ENCODE results near the gene KRT6A. TPM values are rescaled to one million over a fixed set of nuclear protein-coding genes. Genes with fewer than 3 reads are reported as not detected.

KRT6A gene
- polyA plus RNA-seq, 3 donors = not detected

DNA sequence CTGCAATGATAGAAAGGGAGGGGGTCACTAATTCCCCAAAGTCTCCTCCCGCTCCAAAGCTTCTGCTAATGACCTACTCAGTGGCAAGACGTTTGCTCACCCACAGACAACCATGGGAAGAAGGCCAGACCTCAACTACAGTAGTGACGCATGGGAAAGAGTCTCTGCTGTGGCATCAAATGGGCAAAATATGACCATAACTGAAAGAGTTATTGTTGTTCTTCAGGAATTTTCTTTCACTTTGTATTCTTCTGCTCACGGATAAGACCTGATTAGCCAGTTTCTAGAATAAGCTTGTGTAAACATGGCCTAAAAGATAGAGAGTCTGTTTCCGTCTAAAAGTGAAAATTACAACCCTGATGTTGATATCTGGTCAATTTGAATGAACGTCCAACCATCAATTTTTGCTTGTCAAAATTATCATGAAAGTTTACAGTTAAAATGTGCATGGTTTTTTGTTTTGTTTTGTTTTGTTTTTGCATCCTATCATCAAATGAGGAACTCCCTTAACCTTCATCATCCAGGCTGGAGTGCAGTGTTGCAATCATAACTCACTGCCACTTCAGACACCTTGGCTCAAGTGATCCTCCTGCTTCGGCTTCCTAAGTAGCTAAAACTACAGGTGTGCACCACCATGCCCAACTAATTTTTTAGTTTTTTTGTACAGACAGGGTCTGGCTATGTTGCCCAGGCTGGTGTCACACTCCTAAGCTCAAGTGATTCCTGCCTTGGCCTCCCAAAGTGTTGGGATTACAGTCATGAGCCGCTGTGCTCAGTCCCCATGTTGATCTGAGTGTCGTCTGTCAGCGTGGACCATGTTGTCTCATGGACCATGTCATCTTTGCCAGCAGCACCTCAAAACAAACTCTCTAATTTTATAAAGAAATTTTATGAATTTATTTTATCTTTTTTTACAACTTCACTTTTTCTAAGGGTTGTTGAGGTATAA lies 48.1 kb downstream of the KRT6A start:
- peaks cover 0 to 7% (median 0%) of the 10 kb centered on the region in 7 donors for H3K9me3 Mint-ChIP-seq
- H3K27ac Mint-ChIP-seq = no peak overlapping the region
- Histone ChIP-seq H3K27me3 (ENCODE audit: control insufficient read depth in 2 of 2, insufficient read depth in 2 of 2, low read length in 2 of 2) (no peaks in the 10 kb centered on the region), H3K4me2 (replicated peaks; ENCODE audit: extremely low read depth, low read length, poor library complexity, severe bottlenecking) (no peak overlapping the region), H3K36me3 (replicated peaks in 1 of 2; ENCODE audit: control insufficient read depth in 1 of 2, insufficient read depth in 2 of 2, low read length in 2 of 2) (no peaks in the 10 kb centered on the region), H4K20me1 (ENCODE audit: insufficient read depth, low read length) (no peaks in the 10 kb centered on the region), H3K9me3 (replicated peaks in 1 of 2; ENCODE audit: control insufficient read depth in 1 of 2, insufficient read depth in 1 of 2, low read length in 2 of 2) (no peaks in the 10 kb centered on the region), H3K4me3 (replicated peaks in 1 of 3; ENCODE audit: low read depth in 2 of 3, low read length in 3 of 3) (no peak overlapping the region), H2AFZ (ENCODE audit: insufficient read depth, low read depth, low read length, poor library complexity, severe bottlenecking) (no peak overlapping the region), H3K27ac (ENCODE audit: low read depth in 1 of 2, low read length in 2 of 2) (no peak overlapping the region), H3K4me1 (ENCODE audit: control insufficient read depth in 1 of 2, insufficient read depth in 2 of 2, low read length in 2 of 2) (no peaks in the 10 kb centered on the region), H3K79me2 (ENCODE audit: insufficient read depth, low read length) (no peaks in the 10 kb centered on the region), H3K9ac (ENCODE audit: insufficient read depth, low read length, poor library complexity, severe bottlenecking) (no peak overlapping the region)
- TF ChIP-seq, protein P1, sequence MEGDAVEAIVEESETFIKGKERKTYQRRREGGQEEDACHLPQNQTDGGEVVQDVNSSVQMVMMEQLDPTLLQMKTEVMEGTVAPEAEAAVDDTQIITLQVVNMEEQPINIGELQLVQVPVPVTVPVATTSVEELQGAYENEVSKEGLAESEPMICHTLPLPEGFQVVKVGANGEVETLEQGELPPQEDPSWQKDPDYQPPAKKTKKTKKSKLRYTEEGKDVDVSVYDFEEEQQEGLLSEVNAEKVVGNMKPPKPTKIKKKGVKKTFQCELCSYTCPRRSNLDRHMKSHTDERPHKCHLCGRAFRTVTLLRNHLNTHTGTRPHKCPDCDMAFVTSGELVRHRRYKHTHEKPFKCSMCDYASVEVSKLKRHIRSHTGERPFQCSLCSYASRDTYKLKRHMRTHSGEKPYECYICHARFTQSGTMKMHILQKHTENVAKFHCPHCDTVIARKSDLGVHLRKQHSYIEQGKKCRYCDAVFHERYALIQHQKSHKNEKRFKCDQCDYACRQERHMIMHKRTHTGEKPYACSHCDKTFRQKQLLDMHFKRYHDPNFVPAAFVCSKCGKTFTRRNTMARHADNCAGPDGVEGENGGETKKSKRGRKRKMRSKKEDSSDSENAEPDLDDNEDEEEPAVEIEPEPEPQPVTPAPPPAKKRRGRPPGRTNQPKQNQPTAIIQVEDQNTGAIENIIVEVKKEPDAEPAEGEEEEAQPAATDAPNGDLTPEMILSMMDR (IDR thresholded peaks at IDR 0.05) = no peak
- no peaks in the 10 kb centered on the region for H3K4me1 Mint-ChIP-seq
- H3K36me3 Mint-ChIP-seq = no peaks in the 10 kb centered on the region
- DNase-seq = no peak
- H3K27me3 Mint-ChIP-seq (ENCODE audit: low read depth in 3 of 3) = peaks cover 5 to 21% (median 17%) of the 10 kb centered on the region in 3 donors
- no peak overlapping the region for H3K4me3 Mint-ChIP-seq
- 100% methylated on average over 2 of the region's 10 CpGs for WGBS (ENCODE audit: insufficient coverage)
- intact Hi-C loops (cut with micrococcal nuclease) = no loop called here

DNA sequence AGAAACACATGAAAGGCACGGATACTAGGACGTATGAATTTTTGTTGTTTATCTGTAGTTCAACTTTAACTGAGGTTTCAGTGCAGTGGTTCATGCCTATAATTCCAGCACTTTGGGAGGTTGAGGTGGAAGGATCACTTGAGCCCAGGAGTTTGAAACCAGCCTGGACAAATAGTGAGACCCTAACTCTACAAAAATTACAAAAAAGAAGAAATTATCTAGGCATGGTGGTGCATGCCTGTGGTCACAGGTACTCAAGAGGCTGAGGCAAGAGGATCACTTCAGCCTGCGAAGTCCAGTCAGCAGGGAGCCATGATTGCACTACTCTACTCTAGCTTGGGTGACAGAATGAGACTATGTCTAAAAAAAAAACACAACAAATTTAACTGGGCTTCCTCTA lies 49.1 kb downstream of the KRT6A start:
- no peak overlapping the region for H3K27ac Mint-ChIP-seq
- H3K36me3 Mint-ChIP-seq = no peaks in the 10 kb centered on the region
- TF ChIP-seq, protein P1 (IDR thresholded peaks at IDR 0.05) = no peak
- Histone ChIP-seq H4K20me1 (ENCODE audit: insufficient read depth, low read length) (no peaks in the 10 kb centered on the region), H3K4me3 (replicated peaks in 1 of 3; ENCODE audit: low read depth in 2 of 3, low read length in 3 of 3) (no peak overlapping the region), H3K4me2 (replicated peaks; ENCODE audit: extremely low read depth, low read length, poor library complexity, severe bottlenecking) (no peak overlapping the region), H3K27ac (ENCODE audit: low read depth in 1 of 2, low read length in 2 of 2) (no peak overlapping the region), H2AFZ (ENCODE audit: insufficient read depth, low read depth, low read length, poor library complexity, severe bottlenecking) (no peak overlapping the region), H3K9me3 (replicated peaks in 1 of 2; ENCODE audit: control insufficient read depth in 1 of 2, insufficient read depth in 1 of 2, low read length in 2 of 2) (no peaks in the 10 kb centered on the region), H3K9ac (ENCODE audit: insufficient read depth, low read length, poor library complexity, severe bottlenecking) (no peak overlapping the region), H3K79me2 (ENCODE audit: insufficient read depth, low read length) (no peaks in the 10 kb centered on the region), H3K36me3 (replicated peaks in 1 of 2; ENCODE audit: control insufficient read depth in 1 of 2, insufficient read depth in 2 of 2, low read length in 2 of 2) (no peaks in the 10 kb centered on the region), H3K4me1 (ENCODE audit: control insufficient read depth in 1 of 2, insufficient read depth in 2 of 2, low read length in 2 of 2) (no peaks in the 10 kb centered on the region), H3K27me3 (ENCODE audit: control insufficient read depth in 2 of 2, insufficient read depth in 2 of 2, low read length in 2 of 2) (no peaks in the 10 kb centered on the region)
- H3K9me3 Mint-ChIP-seq = peaks cover 0 to 7% (median 0%) of the 10 kb centered on the region in 7 donors
- no peaks in the 10 kb centered on the region for H3K4me1 Mint-ChIP-seq
- peaks cover 5 to 22% (median 15%) of the 10 kb centered on the region in 3 donors for H3K27me3 Mint-ChIP-seq (ENCODE audit: low read depth in 3 of 3)
- no peak for DNase-seq
- H3K4me3 Mint-ChIP-seq = no peak overlapping the region
- 100% methylated on average over 1 of the region's 3 CpGs for WGBS (ENCODE audit: insufficient coverage)
- intact Hi-C loops (cut with micrococcal nuclease) = no loop called here
